SK-N-SH treated with all-trans-retinoic acid at 6 μM for 48 hours (cell line): Measurements from ENCODE around the gene GABBR2.

Experiments
- ARNTL ChIP-seq: fragments of 450-650 bp; formaldehyde crosslinking; IDR thresholded peaks from 2 replicates; pipeline ENCODE4 v1.5.0; 2020; ENCODE audit warnings: low read depth, mild to moderate bottlenecking, moderate library complexity, borderline replicate concordance
- ISL1 ChIP-seq: fragments of 250-450 bp; sonication (Bioruptor Pico); IDR thresholded peaks from 2 replicates; pipeline ENCODE4 v2.1.2; 2022; ENCODE audit warnings: mild to moderate bottlenecking, moderate library complexity
- PPARA ChIP-seq: fragments of 250-450 bp; sonication (Bioruptor Pico); IDR thresholded peaks from 2 replicates; pipeline ENCODE4 v1.5.0; 2020; ENCODE audit warnings: mild to moderate bottlenecking, borderline replicate concordance
- ZFP3 ChIP-seq: fragments of 250-450 bp; sonication (Bioruptor Pico); IDR thresholded peaks from 2 replicates; pipeline ENCODE4 v1.5.0; 2020; ENCODE audit warnings: mild to moderate bottlenecking, moderate library complexity
- ZNF565 ChIP-seq: fragments of 450-650 bp; formaldehyde crosslinking; conservative IDR thresholded peaks from 2 replicates; pipeline ENCODE4 v1.5.0; 2020; ENCODE audit warnings: low read depth, mild to moderate bottlenecking, moderate library complexity
- TF ChIP-seq, protein P1 (sequence below): fragments of 250-450 bp; sonication (Bioruptor Pico); IDR thresholded peaks from 2 replicates; pipeline ENCODE4 v1.5.1; 2020; ENCODE audit warnings: low read depth, mild to moderate bottlenecking, moderate library complexity
- TF ChIP-seq, protein P2 (sequence below): fragments of 250-450 bp; sonication (Bioruptor Pico); IDR thresholded peaks from 2 replicates; pipeline ENCODE4 v1.8.0; 2021; ENCODE audit warnings: low read depth, mild to moderate bottlenecking, moderate library complexity, borderline replicate concordance
- TF ChIP-seq, protein P3 (sequence below): fragments of 250-450 bp; sonication (Bioruptor Pico); IDR thresholded peaks from 2 replicates; pipeline ENCODE4 v1.8.0; 2020; ENCODE audit warnings: mild to moderate bottlenecking, moderate library complexity, borderline replicate concordance
- TF ChIP-seq, protein P4 (sequence below): fragments of 250-450 bp; sonication (Bioruptor Pico); IDR thresholded peaks from 2 replicates; pipeline ENCODE4 v1.5.1; 2021; ENCODE audit warnings: mild to moderate bottlenecking, moderate library complexity

DNA sequence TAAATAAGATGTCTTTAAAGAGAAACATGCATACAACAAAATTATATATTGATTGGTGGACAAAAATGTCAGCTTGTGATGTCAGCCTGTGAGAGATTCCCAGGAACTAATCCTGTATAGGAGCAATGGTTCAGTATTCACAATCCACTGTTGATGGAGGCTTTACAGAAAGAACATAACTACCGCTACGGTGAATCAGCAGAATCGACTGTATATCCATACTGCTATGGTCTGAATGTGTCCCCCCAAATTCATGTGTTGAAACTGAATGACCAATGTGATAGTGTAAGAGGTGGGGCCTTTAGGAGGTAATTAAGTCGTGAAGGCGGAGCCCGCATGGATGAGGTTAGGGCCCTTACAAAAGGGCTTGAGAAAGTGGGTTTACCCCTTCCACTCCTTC lies 412.9 kb downstream of the GABBR2 start:
- TF ChIP-seq, protein P1, sequence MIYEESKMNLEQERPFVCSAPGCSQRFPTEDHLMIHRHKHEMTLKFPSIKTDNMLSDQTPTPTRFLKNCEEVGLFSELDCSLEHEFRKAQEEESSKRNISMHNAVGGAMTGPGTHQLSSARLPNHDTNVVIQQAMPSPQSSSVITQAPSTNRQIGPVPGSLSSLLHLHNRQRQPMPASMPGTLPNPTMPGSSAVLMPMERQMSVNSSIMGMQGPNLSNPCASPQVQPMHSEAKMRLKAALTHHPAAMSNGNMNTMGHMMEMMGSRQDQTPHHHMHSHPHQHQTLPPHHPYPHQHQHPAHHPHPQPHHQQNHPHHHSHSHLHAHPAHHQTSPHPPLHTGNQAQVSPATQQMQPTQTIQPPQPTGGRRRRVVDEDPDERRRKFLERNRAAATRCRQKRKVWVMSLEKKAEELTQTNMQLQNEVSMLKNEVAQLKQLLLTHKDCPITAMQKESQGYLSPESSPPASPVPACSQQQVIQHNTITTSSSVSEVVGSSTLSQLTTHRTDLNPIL (CRISPR knock-in tag), result no peak
- TF ChIP-seq ISL1 (no peak), PPARA (CRISPR knock-in tag) (no peak), ARNTL (no peak), ZFP3 (CRISPR knock-in tag) (no peak), ZNF565 (CRISPR knock-in tag) (no peak)
- TF ChIP-seq, protein P2, sequence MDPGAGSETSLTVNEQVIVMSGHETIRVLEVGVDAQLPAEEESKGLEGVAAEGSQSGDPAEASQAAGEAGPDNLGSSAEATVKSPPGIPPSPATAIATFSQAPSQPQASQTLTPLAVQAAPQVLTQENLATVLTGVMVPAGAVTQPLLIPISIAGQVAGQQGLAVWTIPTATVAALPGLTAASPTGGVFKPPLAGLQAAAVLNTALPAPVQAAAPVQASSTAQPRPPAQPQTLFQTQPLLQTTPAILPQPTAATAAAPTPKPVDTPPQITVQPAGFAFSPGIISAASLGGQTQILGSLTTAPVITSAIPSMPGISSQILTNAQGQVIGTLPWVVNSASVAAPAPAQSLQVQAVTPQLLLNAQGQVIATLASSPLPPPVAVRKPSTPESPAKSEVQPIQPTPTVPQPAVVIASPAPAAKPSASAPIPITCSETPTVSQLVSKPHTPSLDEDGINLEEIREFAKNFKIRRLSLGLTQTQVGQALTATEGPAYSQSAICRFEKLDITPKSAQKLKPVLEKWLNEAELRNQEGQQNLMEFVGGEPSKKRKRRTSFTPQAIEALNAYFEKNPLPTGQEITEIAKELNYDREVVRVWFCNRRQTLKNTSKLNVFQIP (CRISPR knock-in tag), result no peak
- TF ChIP-seq, protein P3, sequence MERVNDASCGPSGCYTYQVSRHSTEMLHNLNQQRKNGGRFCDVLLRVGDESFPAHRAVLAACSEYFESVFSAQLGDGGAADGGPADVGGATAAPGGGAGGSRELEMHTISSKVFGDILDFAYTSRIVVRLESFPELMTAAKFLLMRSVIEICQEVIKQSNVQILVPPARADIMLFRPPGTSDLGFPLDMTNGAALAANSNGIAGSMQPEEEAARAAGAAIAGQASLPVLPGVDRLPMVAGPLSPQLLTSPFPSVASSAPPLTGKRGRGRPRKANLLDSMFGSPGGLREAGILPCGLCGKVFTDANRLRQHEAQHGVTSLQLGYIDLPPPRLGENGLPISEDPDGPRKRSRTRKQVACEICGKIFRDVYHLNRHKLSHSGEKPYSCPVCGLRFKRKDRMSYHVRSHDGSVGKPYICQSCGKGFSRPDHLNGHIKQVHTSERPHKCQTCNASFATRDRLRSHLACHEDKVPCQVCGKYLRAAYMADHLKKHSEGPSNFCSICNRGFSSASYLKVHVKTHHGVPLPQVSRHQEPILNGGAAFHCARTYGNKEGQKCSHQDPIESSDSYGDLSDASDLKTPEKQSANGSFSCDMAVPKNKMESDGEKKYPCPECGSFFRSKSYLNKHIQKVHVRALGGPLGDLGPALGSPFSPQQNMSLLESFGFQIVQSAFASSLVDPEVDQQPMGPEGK (CRISPR knock-in tag), result no peak
- TF ChIP-seq, protein P4, sequence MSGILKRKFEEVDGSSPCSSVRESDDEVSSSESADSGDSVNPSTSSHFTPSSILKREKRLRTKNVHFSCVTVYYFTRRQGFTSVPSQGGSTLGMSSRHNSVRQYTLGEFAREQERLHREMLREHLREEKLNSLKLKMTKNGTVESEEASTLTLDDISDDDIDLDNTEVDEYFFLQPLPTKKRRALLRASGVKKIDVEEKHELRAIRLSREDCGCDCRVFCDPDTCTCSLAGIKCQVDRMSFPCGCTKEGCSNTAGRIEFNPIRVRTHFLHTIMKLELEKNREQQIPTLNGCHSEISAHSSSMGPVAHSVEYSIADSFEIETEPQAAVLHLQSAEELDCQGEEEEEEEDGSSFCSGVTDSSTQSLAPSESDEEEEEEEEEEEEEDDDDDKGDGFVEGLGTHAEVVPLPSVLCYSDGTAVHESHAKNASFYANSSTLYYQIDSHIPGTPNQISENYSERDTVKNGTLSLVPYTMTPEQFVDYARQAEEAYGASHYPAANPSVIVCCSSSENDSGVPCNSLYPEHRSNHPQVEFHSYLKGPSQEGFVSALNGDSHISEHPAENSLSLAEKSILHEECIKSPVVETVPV, result no peak
